ENCODE results near the gene IFNA4. TPM values are rescaled to one million over a fixed set of nuclear protein-coding genes. Genes with fewer than 3 reads are reported as not detected.

IFNA4 gene
- total RNA-seq, 2 experiments from 2014 or later, result not detected

DNA sequence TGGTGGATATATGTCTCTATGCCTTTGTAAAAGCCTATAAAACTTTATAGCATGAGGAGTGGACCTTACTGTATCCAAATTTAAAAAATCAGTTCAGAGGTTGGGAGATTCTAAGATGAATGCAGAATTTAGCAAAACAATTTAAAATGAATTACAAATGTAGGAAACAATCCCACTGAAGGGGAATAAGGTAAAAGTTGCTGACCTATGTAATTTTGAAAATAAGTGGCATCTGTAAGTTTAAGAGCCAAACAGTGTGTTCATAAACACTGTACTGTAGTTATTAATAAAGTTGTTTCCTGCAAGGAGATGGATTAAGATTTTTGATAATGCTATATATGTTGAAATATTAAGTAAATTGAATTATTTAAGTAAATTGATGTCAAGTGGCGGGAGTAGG is 50.4 kb downstream of the IFNA4 start:
- H3K4me2 ChIP-seq (ENCODE audit: low read length), result no peak overlapping the region
- no TSS peak for BruUV-seq (replicated peaks)
- no peaks in the 10 kb centered on the region for H3K9me2 ChIP-seq (ENCODE audit: insufficient read depth, low read length)
- no peak overlapping the region for H2AFZ ChIP-seq (ENCODE audit: low read length)
- H3K9me3 ChIP-seq (ENCODE audit: low read length), result no peaks in the 10 kb centered on the region
- TF ChIP-seq EZH2phosphoT487 (IDR thresholded peaks at IDR 0.05; ENCODE audit: borderline replicate concordance, low read depth, low read length), result no peak
- TF ChIP-seq, protein P1, sequence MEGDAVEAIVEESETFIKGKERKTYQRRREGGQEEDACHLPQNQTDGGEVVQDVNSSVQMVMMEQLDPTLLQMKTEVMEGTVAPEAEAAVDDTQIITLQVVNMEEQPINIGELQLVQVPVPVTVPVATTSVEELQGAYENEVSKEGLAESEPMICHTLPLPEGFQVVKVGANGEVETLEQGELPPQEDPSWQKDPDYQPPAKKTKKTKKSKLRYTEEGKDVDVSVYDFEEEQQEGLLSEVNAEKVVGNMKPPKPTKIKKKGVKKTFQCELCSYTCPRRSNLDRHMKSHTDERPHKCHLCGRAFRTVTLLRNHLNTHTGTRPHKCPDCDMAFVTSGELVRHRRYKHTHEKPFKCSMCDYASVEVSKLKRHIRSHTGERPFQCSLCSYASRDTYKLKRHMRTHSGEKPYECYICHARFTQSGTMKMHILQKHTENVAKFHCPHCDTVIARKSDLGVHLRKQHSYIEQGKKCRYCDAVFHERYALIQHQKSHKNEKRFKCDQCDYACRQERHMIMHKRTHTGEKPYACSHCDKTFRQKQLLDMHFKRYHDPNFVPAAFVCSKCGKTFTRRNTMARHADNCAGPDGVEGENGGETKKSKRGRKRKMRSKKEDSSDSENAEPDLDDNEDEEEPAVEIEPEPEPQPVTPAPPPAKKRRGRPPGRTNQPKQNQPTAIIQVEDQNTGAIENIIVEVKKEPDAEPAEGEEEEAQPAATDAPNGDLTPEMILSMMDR (conservative IDR thresholded peaks at IDR 0.05; ENCODE audit: low read length), result no peak
- no peak for DNase-seq (ENCODE audit: low spot score)
- ChIA-PET CTCF (ENCODE audit: unreplicated experiment) (no interaction called here), POLR2A (no interaction called here)
- H3K27ac ChIP-seq (ENCODE audit: low read depth, low read length, poor library complexity, severe bottlenecking), result no peak overlapping the region
- no peaks in the 10 kb centered on the region for H3K36me3 ChIP-seq (ENCODE audit: insufficient read depth, low read length)
- H3K4me1 ChIP-seq (ENCODE audit: insufficient read depth, low read length, poor library complexity, severe bottlenecking), result no peaks in the 10 kb centered on the region
- intact Hi-C loops (cut with micrococcal nuclease; ENCODE audit: unreplicated experiment), result no loop called here
- no peak overlapping the region for H3K4me3 ChIP-seq (ENCODE audit: low read depth, low read length, poor library complexity, severe bottlenecking)
- H4K20me1 ChIP-seq (ENCODE audit: insufficient read depth, low read length), result no peaks in the 10 kb centered on the region
- no peaks in the 10 kb centered on the region for H3K79me2 ChIP-seq (ENCODE audit: insufficient read depth, low read depth, low read length)

Small RNA genes within 50 kb of the gene (small RNA-seq; reads per million reads assigned to genes)
- gene RF00019, result not detected

Other genes with a start within 250 kb of the IFNA4 start
- gene HACD4, start 155.9 kb downstream of the IFNA4 start, total RNA-seq (2014; rRNA removed; shearing (Covaris generic)), result not detected in 2 replicates
- gene HACD4, start 155.9 kb downstream of the IFNA4 start, total RNA-seq (2022), result not detected in 2 replicates
- not detected in 2 replicates for gene IFNB1, start 109.6 kb downstream of the IFNA4 start, total RNA-seq (2014; rRNA removed; shearing (Covaris generic))
- gene IFNB1, start 109.6 kb downstream of the IFNA4 start, total RNA-seq (2022), result not detected in 2 replicates
- not detected in 2 replicates for gene IFNW1, start 45.8 kb downstream of the IFNA4 start, total RNA-seq (2014; rRNA removed; shearing (Covaris generic))
- not detected in 2 replicates for gene IFNW1, start 45.8 kb downstream of the IFNA4 start, total RNA-seq (2022)
- not detected in 2 replicates for gene IFNA21, start 20.9 kb downstream of the IFNA4 start, total RNA-seq (2014; rRNA removed; shearing (Covaris generic))
- not detected in 2 replicates for gene IFNA21, start 20.9 kb downstream of the IFNA4 start, total RNA-seq (2022)
- not detected in 2 replicates for gene IFNA7, start 14.6 kb upstream of the IFNA4 start, total RNA-seq (2014; rRNA removed; shearing (Covaris generic))
- gene IFNA7, start 14.6 kb upstream of the IFNA4 start, total RNA-seq (2022), result not detected in 2 replicates
- gene IFNA10, start 19.6 kb upstream of the IFNA4 start, total RNA-seq (2014; rRNA removed; shearing (Covaris generic)), result not detected in 2 replicates
- gene IFNA10, start 19.6 kb upstream of the IFNA4 start, total RNA-seq (2022), result not detected in 2 replicates
- not detected in 2 replicates for gene IFNA16, start 29.7 kb upstream of the IFNA4 start, total RNA-seq (2014; rRNA removed; shearing (Covaris generic))
- not detected in 2 replicates for gene IFNA16, start 29.7 kb upstream of the IFNA4 start, total RNA-seq (2022)
- gene IFNA17, start 40.6 kb upstream of the IFNA4 start, total RNA-seq (2014; rRNA removed; shearing (Covaris generic)), result not detected in 2 replicates
- gene IFNA17, start 40.6 kb upstream of the IFNA4 start, total RNA-seq (2022), result not detected in 2 replicates
- not detected in 2 replicates for gene IFNA14, start 52.4 kb upstream of the IFNA4 start, total RNA-seq (2014; rRNA removed; shearing (Covaris generic))
- gene IFNA14, start 52.4 kb upstream of the IFNA4 start, total RNA-seq (2022), result not detected in 2 replicates
- not detected in 2 replicates for gene IFNA5, start 117.7 kb upstream of the IFNA4 start, total RNA-seq (2014; rRNA removed; shearing (Covaris generic))
- gene IFNA5, start 117.7 kb upstream of the IFNA4 start, total RNA-seq (2022), result not detected in 2 replicates
- gene KLHL9, start 147.8 kb upstream of the IFNA4 start, total RNA-seq (2014; rRNA removed; shearing (Covaris generic)), result 19.3 and 19.9 TPM in 2 replicates
- gene KLHL9, start 147.8 kb upstream of the IFNA4 start, total RNA-seq (2022), result 18.5 and 21.1 TPM in 2 replicates
- not detected in 2 replicates for gene IFNA6, start 163.3 kb upstream of the IFNA4 start, total RNA-seq (2014; rRNA removed; shearing (Covaris generic))
- gene IFNA6, start 163.3 kb upstream of the IFNA4 start, total RNA-seq (2022), result not detected in 2 replicates
- not detected in 2 replicates for gene IFNA13, start 180.5 kb upstream of the IFNA4 start, total RNA-seq (2014; rRNA removed; shearing (Covaris generic))
- not detected in 2 replicates for gene IFNA13, start 180.5 kb upstream of the IFNA4 start, total RNA-seq (2022)
- gene IFNA2, start 197.8 kb upstream of the IFNA4 start, total RNA-seq (2014; rRNA removed; shearing (Covaris generic)), result not detected in 2 replicates
- gene IFNA2, start 197.8 kb upstream of the IFNA4 start, total RNA-seq (2022), result not detected in 2 replicates
- not detected in 2 replicates for gene IFNA8, start 221.5 kb upstream of the IFNA4 start, total RNA-seq (2014; rRNA removed; shearing (Covaris generic))
- gene IFNA8, start 221.5 kb upstream of the IFNA4 start, total RNA-seq (2022), result not detected in 2 replicates

Measured in OCI-LY7 (cell line).